Ishikawa (cell line): ENCODE results near the gene LPP.

Experiments used
- CREB1 ChIP-seq: IDR thresholded peaks from 2 replicates; pipeline ENCODE4 v1.6.1; 2012; ENCODE audit warnings: low read depth
- EGR1 ChIP-seq: IDR thresholded peaks from 2 replicates; pipeline ENCODE4 v1.6.1; 2012
- FOXM1 ChIP-seq: IDR thresholded peaks from 2 replicates; pipeline ENCODE4 v1.6.1; 2012; ENCODE audit warnings: low read depth, borderline replicate concordance
- MAX ChIP-seq: IDR thresholded peaks from 2 replicates; pipeline ENCODE4 v1.6.1; 2012
- NFIC ChIP-seq: IDR thresholded peaks from 2 replicates; pipeline ENCODE4 v1.6.1; 2012
- TAF1 ChIP-seq: IDR thresholded peaks from 2 replicates; pipeline ENCODE4 v1.6.1; 2012; ENCODE audit warnings: low read depth, mild to moderate bottlenecking
- TF ChIP-seq, protein P1 (sequence below): IDR thresholded peaks from 2 replicates; pipeline ENCODE4 v1.6.1; 2012; ENCODE audit warnings: low read depth, mild to moderate bottlenecking

DNA sequence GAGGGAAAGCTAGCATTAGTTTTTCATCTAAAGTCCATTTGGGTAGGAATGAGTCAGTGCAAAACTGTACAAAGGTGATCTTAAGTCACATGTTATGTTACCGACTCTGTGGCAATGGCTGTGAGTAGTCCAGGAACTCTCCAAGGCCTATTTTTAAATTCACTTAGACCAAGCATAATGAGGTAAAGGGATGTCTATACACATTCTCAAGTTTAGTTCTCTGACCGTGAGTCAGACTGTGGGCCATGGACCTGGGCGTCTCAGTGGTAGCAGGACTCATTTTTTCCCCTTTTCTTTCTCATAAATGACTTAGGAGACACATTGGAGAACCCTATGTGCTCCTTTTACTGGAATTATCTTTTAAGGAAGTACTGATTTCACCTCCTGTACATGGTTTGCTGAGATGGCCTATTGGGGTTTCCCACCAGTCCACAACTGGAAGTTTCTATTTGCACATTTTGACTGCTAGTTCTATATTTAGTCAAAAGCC, 529.1 kb downstream of the LPP start:
- no peak for TF ChIP-seq NFIC
- no peak for TF ChIP-seq EGR1
- TF ChIP-seq, protein P1, sequence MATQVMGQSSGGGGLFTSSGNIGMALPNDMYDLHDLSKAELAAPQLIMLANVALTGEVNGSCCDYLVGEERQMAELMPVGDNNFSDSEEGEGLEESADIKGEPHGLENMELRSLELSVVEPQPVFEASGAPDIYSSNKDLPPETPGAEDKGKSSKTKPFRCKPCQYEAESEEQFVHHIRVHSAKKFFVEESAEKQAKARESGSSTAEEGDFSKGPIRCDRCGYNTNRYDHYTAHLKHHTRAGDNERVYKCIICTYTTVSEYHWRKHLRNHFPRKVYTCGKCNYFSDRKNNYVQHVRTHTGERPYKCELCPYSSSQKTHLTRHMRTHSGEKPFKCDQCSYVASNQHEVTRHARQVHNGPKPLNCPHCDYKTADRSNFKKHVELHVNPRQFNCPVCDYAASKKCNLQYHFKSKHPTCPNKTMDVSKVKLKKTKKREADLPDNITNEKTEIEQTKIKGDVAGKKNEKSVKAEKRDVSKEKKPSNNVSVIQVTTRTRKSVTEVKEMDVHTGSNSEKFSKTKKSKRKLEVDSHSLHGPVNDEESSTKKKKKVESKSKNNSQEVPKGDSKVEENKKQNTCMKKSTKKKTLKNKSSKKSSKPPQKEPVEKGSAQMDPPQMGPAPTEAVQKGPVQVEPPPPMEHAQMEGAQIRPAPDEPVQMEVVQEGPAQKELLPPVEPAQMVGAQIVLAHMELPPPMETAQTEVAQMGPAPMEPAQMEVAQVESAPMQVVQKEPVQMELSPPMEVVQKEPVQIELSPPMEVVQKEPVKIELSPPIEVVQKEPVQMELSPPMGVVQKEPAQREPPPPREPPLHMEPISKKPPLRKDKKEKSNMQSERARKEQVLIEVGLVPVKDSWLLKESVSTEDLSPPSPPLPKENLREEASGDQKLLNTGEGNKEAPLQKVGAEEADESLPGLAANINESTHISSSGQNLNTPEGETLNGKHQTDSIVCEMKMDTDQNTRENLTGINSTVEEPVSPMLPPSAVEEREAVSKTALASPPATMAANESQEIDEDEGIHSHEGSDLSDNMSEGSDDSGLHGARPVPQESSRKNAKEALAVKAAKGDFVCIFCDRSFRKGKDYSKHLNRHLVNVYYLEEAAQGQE, result no peak
- TF ChIP-seq CREB1, result no peak
- TF ChIP-seq FOXM1, result no peak
- TF ChIP-seq TAF1, result no peak
- TF ChIP-seq MAX, result no peak
